Prostate gland (tissue), 2 donors: Measurements from ENCODE around the gene MRPS27.

Experiments used
- POLR2A ChIP-seq: fragments of 450-650 bp; IDR thresholded peaks from one replicate; pipeline ENCODE4 v1.6.1; 2016; ENCODE audit warnings: antibody characterized with exemption, mild to moderate bottlenecking
- TF ChIP-seq, protein P1 (sequence below), 4 experiments: fragments of 200-600 bp in 2 of 4; fragments of 450-650 bp in 2 of 4; sonication (generic) in 2 of 4; IDR thresholded peaks; 1 replicate in 3 of 4; 2 replicates in 1 of 4; pipeline ENCODE4 v1.5.1; 2016 to 2019; ENCODE audit warnings: antibody characterized with exemption in 4 of 4, mild to moderate bottlenecking in 2 of 4, moderate library complexity in 2 of 4

DNA sequence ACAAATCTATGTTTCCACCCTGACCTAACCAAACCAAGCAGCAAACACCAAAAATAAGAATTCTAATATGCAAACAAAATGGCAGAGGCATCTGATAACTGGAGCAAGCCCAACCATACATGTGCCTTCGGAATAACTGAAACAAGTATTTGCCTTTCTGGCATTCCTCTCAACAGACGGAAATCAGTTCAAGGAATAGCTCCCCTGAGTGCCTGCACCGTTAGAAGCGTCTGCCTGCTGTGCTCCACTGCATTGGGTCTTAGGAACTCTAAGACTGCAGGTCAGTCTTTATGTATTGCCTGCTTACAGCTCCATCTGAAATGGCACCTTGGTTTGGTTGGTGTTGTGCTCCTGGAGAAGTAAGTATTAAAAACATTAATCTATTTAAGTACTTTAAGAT lies 98.5 kb downstream of the MRPS27 start:
- TF ChIP-seq, protein P1, sequence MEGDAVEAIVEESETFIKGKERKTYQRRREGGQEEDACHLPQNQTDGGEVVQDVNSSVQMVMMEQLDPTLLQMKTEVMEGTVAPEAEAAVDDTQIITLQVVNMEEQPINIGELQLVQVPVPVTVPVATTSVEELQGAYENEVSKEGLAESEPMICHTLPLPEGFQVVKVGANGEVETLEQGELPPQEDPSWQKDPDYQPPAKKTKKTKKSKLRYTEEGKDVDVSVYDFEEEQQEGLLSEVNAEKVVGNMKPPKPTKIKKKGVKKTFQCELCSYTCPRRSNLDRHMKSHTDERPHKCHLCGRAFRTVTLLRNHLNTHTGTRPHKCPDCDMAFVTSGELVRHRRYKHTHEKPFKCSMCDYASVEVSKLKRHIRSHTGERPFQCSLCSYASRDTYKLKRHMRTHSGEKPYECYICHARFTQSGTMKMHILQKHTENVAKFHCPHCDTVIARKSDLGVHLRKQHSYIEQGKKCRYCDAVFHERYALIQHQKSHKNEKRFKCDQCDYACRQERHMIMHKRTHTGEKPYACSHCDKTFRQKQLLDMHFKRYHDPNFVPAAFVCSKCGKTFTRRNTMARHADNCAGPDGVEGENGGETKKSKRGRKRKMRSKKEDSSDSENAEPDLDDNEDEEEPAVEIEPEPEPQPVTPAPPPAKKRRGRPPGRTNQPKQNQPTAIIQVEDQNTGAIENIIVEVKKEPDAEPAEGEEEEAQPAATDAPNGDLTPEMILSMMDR (IDR thresholded peaks at IDR 0.05), result no peak
- TF ChIP-seq POLR2A, result no peak
